ENCODE results near the gene RNF213. TPM values are rescaled to one million over a fixed set of nuclear protein-coding genes. Genes with fewer than 3 reads are reported as not detected.
"Not testable (repeated sequence)": the region's sequence is repeated elsewhere in the genome, so short reads cannot be mapped to it uniquely, and the experiment has no call there.

Gene RNF213
- total and polyA plus RNA-seq, 4 donors = 67.0 to 198 (median 106) TPM

DNA sequence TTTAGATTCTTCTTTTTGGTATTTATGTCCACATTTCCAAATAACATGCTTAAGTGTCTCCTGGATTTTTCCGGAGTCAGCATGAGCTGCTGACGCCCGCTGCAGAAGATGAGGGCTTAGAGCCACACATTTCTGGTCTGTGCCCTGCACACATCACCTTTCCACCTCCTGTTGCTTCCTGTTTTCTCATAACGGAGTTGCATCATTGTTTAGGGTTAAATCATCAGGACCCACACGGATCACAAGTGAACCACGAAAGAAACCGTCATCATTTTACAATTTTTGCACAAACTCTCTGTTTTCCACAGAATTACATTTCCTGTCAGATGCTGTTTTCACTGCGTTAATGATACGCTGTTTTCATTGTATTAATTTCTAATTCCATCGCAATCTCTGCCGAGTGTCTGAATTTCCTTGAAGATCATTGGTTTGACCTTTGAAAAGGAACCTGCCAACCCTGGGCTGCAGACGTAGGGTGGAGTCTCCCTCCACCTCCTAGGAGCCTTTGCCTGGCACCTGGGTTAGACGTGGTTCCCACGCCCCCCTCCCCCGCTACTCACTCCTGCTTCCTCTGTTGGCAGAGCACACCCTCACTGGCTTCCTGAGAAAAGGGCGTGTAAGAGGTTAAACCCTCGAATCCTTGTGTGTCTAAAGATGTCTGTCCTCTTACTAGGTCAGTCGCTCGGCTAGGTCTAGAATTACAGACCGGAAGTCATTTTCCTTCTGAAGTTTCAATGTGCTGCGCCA is 68.2 kb downstream of the RNF213 start:
- Histone ChIP-seq H3K27me3 (ENCODE audit: control insufficient read depth in 3 of 3, insufficient read depth in 3 of 3, low read length in 2 of 3) (no peaks in the 10 kb centered on the region), H3K4me3 (no peak overlapping the region), H3K36me3 (ENCODE audit: control insufficient read depth in 4 of 4, insufficient read depth in 4 of 4, low read length in 4 of 4) (peaks cover 32 to 54% (median 43%) of the 10 kb centered on the region in 4 donors), H3K4me1 (ENCODE audit: control insufficient read depth in 5 of 5, insufficient read depth in 5 of 5, low read length in 5 of 5) (no peaks in the 10 kb centered on the region), H3K9me3 (ENCODE audit: control insufficient read depth in 4 of 4, insufficient read depth in 3 of 4, low read length in 3 of 4) (no peaks in the 10 kb centered on the region), H3K27ac (ENCODE audit: low read depth in 1 of 2, low read length in 1 of 2) (no peak overlapping the region), H3K9ac (ENCODE audit: insufficient read depth in 1 of 2, low read length in 2 of 2) (no peak overlapping the region)
- TF ChIP-seq, protein P1, sequence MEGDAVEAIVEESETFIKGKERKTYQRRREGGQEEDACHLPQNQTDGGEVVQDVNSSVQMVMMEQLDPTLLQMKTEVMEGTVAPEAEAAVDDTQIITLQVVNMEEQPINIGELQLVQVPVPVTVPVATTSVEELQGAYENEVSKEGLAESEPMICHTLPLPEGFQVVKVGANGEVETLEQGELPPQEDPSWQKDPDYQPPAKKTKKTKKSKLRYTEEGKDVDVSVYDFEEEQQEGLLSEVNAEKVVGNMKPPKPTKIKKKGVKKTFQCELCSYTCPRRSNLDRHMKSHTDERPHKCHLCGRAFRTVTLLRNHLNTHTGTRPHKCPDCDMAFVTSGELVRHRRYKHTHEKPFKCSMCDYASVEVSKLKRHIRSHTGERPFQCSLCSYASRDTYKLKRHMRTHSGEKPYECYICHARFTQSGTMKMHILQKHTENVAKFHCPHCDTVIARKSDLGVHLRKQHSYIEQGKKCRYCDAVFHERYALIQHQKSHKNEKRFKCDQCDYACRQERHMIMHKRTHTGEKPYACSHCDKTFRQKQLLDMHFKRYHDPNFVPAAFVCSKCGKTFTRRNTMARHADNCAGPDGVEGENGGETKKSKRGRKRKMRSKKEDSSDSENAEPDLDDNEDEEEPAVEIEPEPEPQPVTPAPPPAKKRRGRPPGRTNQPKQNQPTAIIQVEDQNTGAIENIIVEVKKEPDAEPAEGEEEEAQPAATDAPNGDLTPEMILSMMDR (IDR thresholded peaks at IDR 0.05; ENCODE audit: control extremely low read depth, extremely low read depth) = no peak
- DNase-seq (no peak), ATAC-seq (ENCODE audit: insufficient read depth, low FRiP score) (no peak)
- WGBS, 2 donors = 60 to 77% methylated on average over 21 of the region's 21 CpGs

DNA sequence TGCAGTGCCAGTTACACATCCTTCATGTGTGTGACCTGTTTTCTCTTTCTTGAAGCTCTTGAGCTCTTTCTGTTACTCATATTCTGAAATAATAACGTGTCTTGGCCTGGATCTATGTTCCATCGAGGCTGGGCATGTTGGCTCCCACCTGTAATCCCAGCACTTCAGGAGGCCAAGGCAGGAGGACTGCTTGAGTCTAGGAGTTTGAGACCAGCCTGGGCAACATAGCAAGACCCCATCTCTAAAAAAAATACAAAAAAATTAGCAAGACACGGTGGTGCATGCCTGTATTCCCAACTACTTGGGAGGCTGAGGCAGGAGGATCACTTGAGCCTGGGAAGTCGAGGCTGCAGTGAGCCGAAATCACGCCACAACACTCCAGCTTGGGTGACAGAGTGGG is 68.8 kb downstream of the RNF213 start:
- H3K4me1 ChIP-seq (ENCODE audit: control insufficient read depth in 5 of 5, insufficient read depth in 5 of 5, low read length in 5 of 5); DNase-seq; H3K9ac ChIP-seq (ENCODE audit: insufficient read depth in 1 of 2, low read length in 2 of 2); H3K27me3 ChIP-seq (ENCODE audit: control insufficient read depth in 3 of 3, insufficient read depth in 3 of 3, low read length in 2 of 3); ATAC-seq (ENCODE audit: insufficient read depth, low FRiP score); H3K4me3 ChIP-seq; H3K27ac ChIP-seq (ENCODE audit: low read depth in 1 of 2, low read length in 1 of 2); H3K9me3 ChIP-seq (ENCODE audit: control insufficient read depth in 4 of 4, insufficient read depth in 3 of 4, low read length in 3 of 4): not testable (repeated sequence)
- H3K36me3 ChIP-seq (ENCODE audit: control insufficient read depth in 4 of 4, insufficient read depth in 4 of 4, low read length in 4 of 4) = peaks cover 38 to 60% (median 47%) of the 10 kb centered on the region in 4 donors
- 97% methylated on average over 6 of the region's 6 CpGs for WGBS, 2 donors

DNA sequence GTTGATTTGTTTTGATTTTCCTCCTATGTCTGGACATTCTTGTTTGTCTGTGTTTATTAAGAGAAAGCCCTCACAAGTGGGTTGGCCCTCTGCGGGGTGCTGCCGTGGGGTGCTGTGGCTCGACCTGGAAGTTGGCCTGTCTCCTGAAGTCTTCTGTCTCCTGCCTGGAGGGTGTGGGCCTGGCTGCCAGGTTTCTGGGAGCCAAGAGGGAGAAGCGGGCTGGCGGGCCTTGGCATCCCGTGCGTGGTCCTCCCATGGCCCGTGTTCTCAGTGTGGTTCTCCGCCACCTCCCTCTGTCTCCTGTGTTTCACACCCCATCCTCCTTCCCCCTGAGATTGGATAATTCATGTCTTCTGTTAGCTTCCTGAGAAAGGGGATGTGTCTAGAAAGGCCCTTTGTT is 69.6 kb downstream of the RNF213 start:
- Histone ChIP-seq H3K4me1 (ENCODE audit: control insufficient read depth in 5 of 5, insufficient read depth in 5 of 5, low read length in 5 of 5) (no peaks in the 10 kb centered on the region), H3K27me3 (ENCODE audit: control insufficient read depth in 3 of 3, insufficient read depth in 3 of 3, low read length in 2 of 3) (no peaks in the 10 kb centered on the region), H3K9ac (ENCODE audit: insufficient read depth in 1 of 2, low read length in 2 of 2) (no peak overlapping the region), H3K36me3 (ENCODE audit: control insufficient read depth in 4 of 4, insufficient read depth in 4 of 4, low read length in 4 of 4) (peaks cover 41 to 58% (median 45%) of the 10 kb centered on the region in 4 donors), H3K9me3 (ENCODE audit: control insufficient read depth in 4 of 4, insufficient read depth in 3 of 4, low read length in 3 of 4) (no peaks in the 10 kb centered on the region), H3K4me3 (no peak overlapping the region), H3K27ac (ENCODE audit: low read depth in 1 of 2, low read length in 1 of 2) (no peak overlapping the region)
- ATAC-seq (ENCODE audit: insufficient read depth, low FRiP score) = no peak
- TF ChIP-seq, protein P1 (IDR thresholded peaks at IDR 0.05; ENCODE audit: control extremely low read depth, extremely low read depth) = no peak
- 92 to 94% methylated on average over 9 of the region's 9 CpGs for WGBS, 2 donors
- DNase-seq = no peak

DNA sequence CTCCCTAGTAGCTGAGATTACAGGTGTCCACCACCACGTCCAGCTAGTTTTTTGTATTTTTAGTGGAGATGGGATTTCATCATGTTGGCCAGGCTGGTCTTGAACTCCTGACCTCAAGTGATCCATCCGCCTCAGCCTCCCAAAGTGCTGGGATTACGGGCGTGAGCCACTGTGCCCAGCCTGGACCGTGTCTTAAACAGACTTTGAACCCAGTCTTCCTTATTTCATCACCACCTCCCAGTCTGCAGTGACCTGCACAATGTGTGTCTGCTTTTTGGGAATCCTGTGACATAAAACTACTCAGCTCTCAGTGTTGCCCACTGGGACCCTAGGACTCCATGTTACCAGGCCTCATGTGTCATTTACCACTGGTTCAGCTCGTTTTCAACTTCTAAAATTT is 70.3 kb downstream of the RNF213 start:
- not testable (repeated sequence) for H3K4me1 ChIP-seq (ENCODE audit: control insufficient read depth in 5 of 5, insufficient read depth in 5 of 5, low read length in 5 of 5); H3K9ac ChIP-seq (ENCODE audit: insufficient read depth in 1 of 2, low read length in 2 of 2); H3K27me3 ChIP-seq (ENCODE audit: control insufficient read depth in 3 of 3, insufficient read depth in 3 of 3, low read length in 2 of 3); H3K4me3 ChIP-seq; H3K9me3 ChIP-seq (ENCODE audit: control insufficient read depth in 4 of 4, insufficient read depth in 3 of 4, low read length in 3 of 4); DNase-seq; ATAC-seq (ENCODE audit: insufficient read depth, low FRiP score); H3K27ac ChIP-seq (ENCODE audit: low read depth in 1 of 2, low read length in 1 of 2)
- 93 to 94% methylated on average over 6 of the region's 6 CpGs for WGBS, 2 donors
- peaks cover 41 to 58% (median 46%) of the 10 kb centered on the region in 4 donors for H3K36me3 ChIP-seq (ENCODE audit: control insufficient read depth in 4 of 4, insufficient read depth in 4 of 4, low read length in 4 of 4)

All from lung (tissue), 12 donors.